HEK293 (cell line): ENCODE measurements around the gene FBXO45.

Source experiments
- KLF16 ChIP-seq: fragments of 450-650 bp; formaldehyde crosslinking; IDR thresholded peaks from 2 replicates; pipeline ENCODE4 v1.5.1; 2017; ENCODE audit warnings: missing biosample characterization, missing genetic modification characterization
- ZNF274 ChIP-seq, 2 experiments: fragments of 200-500 bp in 1 of 2; fragments of 450-650 bp in 1 of 2; sonication (Bioruptor generic) in 1 of 2; formaldehyde crosslinking in 1 of 2; IDR thresholded peaks; 2 replicates each; pipeline versions ENCODE4 v1.5.1 to v1.6.1; 2014 to 2016; ENCODE audit warnings: borderline replicate concordance in 1 of 2, inconsistent platforms in 1 of 2, low read length in 1 of 2, missing biosample characterization in 1 of 2, missing genetic modification characterization in 1 of 2

DNA sequence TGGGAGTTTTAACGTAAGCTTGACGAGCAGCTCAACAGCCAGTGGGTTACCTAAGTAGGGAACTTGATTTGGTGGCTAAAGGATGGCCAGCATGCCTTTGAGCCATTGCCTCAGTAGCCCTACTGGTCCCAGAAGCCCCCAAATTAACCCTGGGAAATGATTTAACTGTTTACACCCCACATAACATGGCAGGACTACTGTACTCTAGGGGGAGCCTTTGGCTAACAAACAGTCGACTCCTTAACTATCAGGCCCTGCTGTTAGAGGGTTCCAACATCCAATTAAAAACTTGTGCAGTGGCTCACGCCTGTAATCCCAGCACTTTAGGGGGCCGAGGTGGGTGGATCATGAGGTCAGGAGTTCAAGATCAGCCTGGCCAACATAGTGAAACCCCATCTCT, 43.9 kb upstream of the FBXO45 start:
- no peak for TF ChIP-seq KLF16 (tag by site-specific recombination)
- no peak for TF ChIP-seq ZNF274 (IDR thresholded peaks at IDR 0.05; ENCODE audit: low read length)
- no peak for TF ChIP-seq ZNF274 (tag by site-specific recombination; IDR thresholded peaks at IDR 0.05; ENCODE audit: borderline replicate concordance)
